Activated effector memory CD4-positive, alpha-beta T cell treated with anti-CD3 and anti-CD28 coated beads, Interleukin-2, amount 50 U/mL, for 16 hours (primary cell): ENCODE results near the gene ACTL6B.
"Not testable (repeated sequence)": the region's sequence is repeated elsewhere in the genome, so short reads cannot be mapped to it uniquely, and the experiment has no call there.

ENCODE experiments used
- DNase-seq: peaks from one replicate; pipeline ENCODE4 v3.0.0-alpha.2; 2020

The ACTL6B gene

DNA sequence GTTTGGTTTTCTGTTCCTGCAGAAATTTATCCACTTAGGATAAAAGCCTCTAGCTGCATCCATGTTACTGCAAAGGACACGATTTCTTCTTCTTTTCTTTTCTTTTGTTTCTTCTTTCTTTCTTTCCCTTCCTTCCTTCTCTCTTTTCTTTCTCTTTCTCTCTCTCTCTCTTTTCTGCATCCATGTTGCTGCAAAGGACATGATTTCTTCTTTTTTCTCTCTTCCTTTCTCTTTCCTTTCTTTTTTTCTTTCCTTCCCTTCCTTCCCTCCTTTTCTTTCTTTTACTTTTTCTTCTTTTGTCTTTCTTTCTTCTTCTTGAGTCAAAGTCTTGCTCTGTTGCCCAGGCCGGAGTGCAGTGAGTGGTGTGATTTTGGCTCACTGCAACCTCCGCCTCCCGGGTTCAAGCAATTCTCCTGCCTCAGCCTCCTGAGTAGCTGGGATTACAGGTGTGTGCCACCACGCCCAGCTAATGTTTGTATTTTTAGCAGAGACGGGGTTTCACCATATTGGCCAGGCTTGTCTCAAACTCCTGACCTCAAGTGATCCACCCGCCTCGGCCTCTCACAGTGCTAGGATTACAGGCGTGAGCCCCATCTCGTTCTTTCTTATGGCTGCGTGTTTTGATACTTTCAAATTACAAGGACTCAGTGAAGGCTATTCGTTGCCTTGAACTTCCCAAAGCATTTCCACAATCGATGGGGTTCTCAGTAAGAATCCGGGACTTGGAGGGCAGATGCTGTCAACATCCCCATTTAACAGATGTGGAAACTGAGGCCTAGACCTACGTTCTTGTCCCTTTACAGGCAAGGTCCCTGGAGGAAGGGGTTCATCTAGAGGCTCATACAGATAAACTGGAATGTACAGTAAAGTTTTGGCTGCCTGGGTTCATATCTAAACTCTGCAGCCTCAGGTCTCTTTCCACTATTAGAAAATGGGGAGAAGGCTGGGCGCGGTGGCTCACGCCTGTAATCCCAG lies 15.4 kb upstream of the ACTL6B start:
- no peak for DNase-seq

DNA sequence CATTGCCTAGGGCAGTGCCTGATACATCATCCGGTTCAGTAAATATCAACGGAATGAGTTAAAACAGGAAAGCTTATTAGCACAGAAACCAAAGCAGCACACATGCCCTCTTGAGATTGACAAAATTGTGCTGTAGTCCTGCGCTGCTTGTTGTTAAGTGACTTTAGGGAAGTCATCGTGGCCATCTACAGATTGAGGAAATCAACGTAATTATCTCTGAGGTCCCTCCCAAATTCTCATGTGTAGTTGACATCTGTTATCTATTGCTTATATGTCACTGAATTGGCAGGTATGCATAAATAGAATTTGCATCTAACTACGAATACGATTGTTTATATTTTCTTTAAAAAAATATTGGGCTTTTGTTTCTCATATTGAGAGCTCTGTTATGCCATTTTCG lies 13.8 kb upstream of the ACTL6B start:
- DNase-seq = no peak

DNA sequence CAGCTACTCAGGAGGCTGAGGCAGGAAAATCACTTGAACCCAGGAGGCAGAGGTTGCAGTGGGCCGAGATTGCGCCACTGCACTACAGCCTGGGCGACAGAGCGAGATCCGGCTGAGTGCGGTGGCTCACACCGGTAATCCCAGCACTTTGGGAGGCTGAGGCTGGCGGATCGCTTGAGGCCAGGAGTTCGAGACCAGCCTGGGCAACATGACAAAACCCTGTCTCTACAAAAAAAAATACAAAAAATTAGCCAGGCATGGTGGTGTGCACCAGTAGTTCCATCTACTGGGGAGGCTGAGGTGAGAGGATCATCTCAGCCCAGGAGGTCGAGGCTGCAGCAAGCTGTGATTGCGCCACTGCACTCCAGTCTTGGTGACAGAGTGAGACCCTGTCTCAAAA lies 12.9 kb upstream of the ACTL6B start:
- not testable (repeated sequence) for DNase-seq

DNA sequence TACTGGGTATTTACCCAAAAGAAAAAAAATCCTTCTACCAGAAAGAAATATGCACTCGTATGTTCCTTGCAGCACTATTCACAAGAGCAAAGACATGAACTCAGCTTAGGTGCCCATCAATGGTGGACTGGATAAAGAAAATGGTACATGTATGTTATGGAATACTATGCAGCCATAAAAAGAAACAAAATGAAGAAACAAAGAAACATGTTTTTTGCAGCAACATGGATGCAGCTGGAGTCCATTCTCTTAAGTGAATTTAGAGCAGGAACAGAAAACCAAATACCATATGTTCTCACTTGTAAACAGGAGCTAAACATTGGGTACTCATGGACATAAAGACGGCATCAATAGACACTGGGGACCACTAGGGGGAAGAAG lies 11.8 kb upstream of the ACTL6B start:
- no peak for DNase-seq

DNA sequence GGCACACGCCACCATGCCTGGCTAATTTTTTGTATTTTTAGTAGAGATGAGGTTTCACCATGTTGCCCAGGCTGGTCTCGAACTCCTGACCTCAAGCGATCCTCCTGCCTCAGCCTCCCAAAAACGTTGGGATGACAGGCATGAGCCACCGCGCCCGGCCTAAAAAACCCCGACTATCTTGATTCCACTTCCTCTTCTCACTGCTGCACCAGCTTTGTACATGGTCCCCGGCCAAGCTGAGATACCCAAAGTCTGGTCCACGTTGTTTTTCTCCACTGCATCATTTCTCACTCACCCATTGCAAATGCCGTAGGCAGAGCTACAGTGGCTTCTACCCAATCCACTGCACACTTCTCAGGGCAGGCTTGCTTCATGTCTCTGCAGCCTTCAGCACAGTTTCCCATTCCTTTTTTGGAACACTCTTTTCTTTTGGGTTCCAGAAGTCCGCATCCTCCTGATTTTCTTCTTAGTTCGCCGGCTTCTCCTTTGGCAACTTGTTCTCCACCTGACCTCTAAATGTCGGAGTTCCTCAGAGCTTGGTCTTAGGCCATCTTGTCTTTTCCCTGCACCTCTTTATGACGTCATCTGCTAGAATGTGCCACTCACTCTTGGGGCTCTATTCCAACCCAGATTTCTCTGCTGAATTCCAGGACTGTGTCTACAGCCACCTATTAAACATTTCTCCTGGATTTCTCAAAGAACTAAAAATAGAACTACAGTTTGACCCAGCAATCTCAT lies 11.3 kb upstream of the ACTL6B start:
- no peak for DNase-seq

DNA sequence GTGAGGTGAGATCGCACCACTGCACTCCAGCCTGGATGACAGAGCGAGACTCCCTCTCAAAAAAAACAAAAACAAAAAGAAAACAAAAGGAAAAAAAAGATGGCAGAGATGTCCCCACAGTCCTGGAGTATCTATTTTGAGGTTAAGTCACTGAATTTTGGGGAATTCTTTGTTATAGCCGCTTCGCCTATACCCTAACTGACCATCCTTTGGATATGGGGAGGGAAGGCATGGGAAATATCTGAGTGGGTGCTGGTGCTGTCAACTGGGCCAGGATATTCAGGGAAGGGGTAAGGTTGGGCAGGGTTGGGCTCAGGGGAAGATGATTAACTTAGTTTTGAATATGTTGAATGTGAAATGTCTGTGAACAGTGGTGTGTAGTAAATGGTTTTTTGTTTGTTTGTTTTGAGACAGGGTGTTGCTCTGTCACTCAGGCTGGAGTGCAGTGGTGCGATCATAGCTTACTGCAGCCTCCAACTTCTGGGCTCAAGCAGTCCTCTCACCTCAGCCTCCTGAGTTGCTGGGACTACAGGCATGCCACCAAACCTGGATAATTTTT lies 9.0 kb upstream of the ACTL6B start:
- no peak for DNase-seq

DNA sequence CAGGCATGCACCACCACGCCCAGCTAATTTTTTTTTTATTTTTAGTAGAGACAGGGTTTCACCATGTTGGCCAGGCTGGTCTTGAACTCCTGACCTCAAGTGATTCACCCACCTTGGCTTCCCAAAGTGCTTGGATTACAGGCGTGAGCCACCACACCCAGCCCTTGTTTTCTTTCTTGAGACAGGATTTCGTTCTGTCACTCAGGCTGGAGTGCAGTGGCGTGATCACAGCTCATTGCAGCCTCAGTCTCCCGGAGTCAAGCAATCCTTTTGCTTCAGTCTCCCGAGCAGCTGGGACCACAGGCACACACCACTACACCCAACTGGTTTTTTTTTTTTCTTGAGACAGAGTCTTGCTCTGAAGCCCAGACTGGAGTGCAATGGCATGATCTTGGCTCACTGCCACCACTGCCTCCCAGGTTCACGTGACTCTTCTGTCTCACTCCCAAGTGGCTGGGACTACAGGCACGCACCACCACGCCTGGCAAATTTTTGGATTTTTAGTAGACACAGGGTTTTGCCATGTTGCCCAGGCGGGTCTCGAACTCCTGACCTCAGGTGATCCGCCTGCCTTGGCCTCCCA lies 6.0 kb upstream of the ACTL6B start:
- not testable (repeated sequence) for DNase-seq

DNA sequence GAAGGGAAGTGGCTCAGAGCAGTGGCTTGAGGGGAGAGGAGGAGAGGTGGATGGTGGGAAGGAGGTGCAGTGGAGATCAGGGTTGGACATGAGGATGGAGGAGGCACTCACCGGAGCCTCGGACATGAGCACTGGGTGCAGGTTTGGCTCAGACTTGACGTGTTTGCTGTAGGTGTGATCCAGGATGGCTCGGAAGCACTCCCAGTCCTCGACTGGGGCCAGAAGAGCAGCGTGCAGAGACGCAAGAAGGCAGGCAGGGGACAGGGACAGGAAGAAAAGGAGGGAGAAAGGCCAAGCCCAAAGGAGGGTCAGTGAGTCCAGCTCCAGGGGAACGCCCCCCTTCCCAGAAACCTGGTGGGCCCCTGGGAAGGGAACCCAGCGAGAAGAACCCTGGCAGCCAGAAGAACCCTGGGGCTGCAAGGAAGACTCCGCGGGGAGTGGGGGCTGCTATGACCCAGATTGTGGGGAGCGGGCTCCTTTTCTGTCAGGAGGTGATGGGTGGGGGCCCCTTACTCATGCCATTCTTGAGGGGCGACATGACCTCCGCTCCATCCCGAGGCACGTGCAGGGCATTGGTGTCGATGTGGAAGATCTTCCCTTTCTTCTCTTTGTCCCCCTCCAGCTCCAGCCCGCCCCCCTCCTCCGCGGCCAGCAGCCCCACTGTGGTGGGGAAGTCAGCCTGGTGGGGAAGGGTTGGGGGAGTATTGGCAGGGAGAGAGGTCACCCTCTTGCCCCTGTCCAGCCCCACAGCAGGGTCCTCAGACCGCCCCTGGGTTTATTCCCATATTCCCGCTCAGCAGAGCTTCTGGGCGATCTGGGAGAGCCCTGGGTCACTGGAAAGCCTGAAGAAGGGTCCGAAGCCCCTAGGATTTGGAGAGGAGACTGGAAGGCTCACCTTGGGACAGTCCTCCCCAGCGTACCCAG lies 1.1 kb downstream of the ACTL6B start:
- DNase-seq = no peak

DNA sequence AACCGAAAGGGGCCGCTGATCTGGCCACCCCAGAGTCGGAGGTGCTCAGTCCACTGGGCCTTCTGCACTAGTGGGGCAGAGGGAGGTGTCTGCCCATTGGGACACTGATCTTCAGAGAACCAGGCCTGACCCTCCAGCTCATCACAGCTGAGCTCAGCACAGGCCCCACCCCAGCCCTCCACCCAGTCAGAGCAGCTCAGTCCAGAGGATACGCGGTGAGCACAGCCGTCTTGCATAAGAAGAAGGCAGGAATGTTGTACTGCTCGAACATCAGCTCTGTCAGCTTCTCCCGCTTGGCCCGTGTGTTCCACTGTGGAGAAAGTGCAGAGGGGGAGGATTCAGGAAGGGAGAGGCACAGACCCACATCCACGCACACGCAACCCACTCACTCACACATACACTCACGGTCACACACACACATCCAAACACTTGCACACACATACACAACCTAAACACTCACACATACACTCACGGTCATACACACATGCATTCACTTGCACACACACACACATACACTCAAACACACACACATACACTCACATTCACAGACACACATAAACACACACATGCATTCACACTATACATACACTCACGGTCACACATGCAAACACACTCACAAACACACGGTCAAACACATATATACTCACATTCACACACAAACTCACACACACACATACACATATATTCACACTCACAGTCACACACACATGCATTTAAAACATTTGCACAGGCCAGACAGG lies 6.3 kb downstream of the ACTL6B start:
- no peak for DNase-seq

DNA sequence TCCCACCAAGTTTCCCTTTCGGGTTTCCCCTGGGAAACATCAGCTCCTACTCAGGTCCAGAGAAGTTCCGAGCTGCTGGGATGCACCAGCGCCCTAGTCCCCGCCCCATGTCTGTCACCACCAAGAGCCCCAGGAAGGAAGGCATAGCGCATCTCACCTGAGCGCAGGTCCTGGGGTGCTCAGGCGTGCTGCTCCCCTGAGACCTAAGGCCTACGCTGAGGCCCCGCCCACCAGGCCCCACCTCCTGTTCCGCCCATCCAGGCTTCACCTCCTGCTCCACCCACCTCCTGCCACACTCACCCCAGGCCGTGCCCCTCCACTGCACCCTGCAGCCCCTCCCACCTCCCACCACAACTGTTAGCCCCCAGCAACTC lies 13.7 kb downstream of the ACTL6B start:
- DNase-seq = peak; percentile 67

DNA sequence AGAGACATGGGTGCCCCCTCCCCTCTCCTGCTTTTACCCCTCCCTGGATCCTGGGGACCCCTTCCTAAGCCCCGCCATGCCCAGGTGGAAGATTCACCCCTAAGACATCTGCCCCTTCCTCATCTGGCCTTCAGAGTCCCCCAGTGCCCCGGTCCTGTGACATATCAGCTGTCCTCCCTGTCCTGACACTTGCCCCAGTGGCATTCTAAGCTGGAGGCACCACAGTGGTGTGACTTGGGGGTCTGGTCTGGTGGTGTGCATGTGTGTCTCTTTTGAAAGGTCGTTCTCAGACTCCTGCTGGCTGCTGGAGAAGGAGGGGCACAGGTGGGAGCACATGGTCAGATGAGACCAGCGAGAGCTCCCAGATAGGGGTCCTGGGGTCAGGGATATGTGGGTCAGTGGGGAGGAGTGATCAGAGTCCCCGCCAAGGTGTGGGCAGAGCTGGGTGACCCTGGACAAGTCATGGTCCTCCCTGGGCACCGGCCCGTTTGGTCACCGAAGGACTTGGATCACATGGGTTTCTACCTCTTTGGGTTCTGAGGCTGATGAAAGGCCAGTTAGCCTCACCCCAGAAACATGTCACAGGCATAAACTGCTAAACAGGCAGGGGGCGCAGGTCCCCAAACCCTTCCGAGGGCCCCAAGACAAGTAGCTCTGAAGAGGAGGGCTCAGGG lies 14.3 kb downstream of the ACTL6B start:
- no peak for DNase-seq

DNA sequence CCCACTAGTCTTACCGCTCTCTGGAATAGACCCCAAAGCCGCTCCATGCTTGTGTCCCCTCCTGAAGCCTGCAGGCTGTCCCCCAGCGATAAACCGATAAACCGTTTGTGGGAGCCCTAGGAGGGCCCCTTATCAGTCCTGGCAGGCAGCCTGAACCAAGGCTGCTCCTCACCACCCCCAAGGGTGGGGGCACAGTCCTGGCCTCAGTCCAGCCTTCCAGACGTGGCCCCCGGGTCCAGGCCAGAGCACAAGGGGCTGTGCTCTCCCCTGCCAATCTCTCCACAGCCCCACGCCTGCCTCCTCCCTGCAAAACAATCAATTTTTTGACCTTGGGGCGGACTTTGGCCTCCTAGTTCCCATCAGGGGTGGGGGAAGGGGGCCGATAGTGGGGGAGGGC lies 14.8 kb downstream of the ACTL6B start, which contains the start of gene TFR2:
TFR2 (minus strand) TSS at position 90 of the 397 bp plus-strand sequence; CDS start at position 47, 43 bp downstream.
- no peak for DNase-seq

DNA sequence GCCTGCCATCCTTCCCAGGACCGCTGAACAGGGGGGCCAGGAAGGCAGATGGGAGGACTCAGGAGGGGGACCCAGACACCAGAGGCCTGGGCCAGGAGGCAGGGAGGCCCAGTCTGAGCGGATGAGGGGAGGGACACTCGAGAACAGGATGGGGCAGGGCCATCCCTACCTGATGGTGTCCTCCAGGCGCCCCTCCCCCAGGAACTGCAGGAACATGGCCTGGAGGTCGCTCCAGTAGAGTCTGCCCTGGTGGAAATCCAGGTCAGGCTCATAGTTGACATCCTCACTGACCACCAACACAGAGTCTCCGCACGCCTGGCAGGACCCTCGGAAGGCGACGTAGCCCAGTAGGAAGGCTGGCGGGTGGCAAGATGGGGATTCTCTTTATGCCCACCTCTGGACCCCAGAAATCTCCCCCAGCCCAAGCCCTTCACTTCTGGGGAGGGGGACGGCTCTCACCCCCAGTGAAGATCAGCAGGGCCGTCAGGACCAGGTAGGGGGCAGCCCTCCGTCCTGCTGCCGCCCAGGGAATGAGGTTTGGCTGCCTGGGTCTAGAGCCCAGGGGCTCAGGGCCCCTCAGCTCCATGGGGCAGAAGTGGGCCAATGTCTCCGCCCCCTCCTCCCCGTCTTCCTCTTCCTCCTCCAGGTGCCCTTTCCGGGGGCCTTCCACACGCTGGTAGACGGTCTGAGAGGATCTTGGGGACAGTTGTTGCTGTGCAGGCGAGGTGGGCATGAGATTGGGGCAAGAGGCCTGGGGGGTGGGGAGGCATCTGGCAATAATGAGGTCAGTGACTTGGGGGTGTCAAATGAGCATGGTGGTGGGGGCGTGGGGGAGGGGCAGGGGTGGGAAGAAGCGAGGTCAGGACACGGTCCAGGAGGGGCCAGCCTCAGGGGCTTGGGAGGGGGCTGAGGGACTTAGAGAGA lies 15.5 kb downstream of the ACTL6B start:
- DNase-seq = no peak

DNA sequence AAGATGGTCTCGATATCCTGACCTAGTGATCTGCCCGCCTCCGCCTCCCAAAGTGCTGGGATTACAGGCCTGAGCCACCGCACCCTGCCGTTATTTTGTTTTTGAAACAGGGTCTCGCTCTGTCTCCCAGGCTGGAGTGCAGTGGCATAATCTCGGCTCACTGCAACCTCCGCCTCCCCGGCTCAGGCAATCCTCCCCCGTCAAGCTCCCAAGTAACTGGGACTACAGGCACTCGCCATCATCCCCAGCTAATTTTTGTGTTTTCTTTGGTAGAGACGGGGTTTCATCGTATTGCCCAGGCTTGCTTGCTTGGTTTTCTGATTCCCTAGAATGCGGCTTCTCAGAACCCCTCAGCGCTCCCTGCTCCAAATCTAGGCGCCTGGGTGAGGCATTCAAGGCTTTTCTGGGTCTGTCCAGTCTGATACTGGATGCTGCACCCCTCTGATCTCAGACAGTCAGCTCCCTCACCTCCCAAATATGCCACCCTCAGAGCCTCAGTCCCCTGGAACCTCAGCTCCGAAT lies 16.2 kb downstream of the ACTL6B start:
- no peak for DNase-seq

DNA sequence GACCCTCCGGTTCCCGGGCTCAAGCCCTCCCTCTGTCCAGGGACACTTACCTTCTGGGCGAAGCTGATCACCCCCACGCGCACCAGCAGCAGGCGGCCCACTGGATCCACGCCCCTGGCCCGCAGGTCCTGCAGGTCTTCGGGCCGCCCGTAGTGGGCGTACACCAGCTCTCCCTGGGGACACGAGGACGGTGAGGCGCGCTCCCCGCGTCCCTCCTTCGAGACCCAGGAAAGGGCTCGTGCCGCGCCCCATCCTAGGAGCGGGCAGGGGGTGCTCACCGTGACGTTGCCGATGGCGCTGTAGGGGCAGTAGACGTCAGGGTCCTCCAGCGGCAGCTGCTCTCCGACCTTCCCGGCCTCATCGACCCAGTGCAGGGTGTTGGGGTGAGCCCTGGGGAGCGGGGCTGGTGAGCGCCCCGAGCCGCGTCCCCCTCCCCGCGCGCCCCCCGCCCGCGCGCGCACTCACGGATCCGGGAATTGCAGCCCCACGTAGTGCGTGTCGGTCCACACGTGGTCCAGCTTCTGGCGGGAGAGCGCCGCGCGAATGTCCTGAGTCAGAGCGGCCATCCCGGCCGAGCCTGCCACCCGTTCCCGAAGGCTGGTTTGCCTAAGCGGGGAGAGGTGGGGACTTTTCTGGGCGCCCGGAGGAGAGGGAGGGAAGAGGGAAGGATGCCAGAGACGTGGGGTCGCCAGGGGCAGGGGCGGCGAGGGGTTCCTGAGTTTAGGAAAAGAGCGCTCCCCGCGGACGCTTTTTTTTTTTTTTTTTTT lies 23.1 kb downstream of the ACTL6B start:
- peak; percentile 87 for DNase-seq

DNA sequence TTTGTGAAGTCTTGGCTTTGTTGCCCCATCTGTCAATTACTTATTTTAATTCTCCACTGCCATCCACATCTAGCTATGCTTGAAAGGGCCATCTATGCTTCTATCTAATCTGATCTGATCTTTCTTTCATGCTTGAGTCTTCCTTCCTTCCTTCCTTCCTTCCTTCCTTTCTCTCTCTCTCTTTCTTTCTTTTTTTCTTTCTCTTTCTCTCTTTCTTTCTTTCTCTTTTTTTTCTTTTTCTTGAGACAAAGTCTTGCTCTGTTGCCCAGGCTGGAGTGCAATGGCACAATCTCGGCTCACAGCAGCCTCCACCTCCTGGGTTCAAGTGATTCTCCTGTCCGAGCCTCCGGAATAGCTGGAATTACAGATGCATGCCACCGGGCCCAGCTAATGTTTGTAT lies 26.2 kb downstream of the ACTL6B start:
- DNase-seq = no peak

DNA sequence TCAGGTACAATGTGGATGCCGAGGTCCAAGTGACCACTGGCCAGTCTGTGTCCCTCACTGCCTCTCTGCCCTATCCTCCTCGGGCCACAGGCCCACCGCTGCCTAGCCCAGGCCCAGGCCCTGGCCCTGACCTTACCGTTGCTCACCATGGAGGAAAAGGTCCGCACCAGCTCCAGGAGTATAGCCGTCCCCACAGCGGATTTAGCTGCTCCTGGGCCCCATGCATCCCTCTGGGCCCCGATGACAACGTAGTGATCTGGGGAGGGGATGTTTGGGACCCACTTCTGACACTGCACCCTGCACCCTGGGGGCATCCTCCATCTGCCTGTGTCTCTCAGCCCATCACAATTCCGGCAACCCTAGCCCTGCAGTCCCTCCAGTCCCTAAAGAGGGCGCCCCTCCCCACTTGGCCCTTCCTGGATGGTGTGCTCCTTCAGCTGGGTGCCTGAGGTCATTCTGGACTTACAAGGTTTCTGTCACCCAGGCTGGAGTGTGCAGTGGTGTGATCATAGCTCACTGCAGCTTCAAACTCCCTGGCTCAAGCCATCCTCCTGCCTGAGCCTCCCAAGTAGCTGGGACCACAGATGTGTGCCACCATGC lies 27.0 kb downstream of the ACTL6B start:
- DNase-seq = no peak

DNA sequence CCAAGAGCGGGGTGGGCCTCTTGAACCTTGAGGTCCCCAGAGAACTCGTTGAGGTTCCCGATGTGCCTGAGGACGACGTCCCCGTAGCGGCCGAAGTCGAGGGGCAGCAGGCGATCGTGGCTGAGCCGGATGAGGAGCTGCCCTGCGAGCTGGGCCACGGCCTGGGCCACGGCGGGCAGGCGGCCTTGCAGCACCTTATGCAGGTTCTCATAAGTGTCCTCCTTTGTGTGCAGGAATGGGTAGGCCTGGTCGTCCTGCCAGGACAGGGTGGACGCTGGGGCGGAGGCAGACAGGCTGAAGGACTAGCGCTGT lies 29.1 kb downstream of the ACTL6B start:
- no peak for DNase-seq
